Muscle of arm (tissue), 14 donors: ENCODE results near the gene GNG8. TPM values are rescaled to one million over a fixed set of nuclear protein-coding genes. Genes with fewer than 3 reads are reported as not detected.

Experiments
- DNase-seq: peaks from one replicate; pipeline ENCODE4 v3.0.0-alpha.2; 2013
- long read RNA-seq, 11 donors: transcript quantifications; one replicate each; lab custom pipeline, GENCODE V29; 2026
- polyA plus RNA-seq, 12 donors: library from polyadenylated mRNA; unstranded; fragments of 120-200 nt; gene quantifications; one replicate each; pipeline ENCODE4 v1.2.1, GENCODE V29; 2013; ENCODE audit not compliant: insufficient read length in 12 of 12

GNG8 gene
- polyA plus RNA-seq, result 1 to 10 TPM in 5 of 12 donors, not detected in 7; 1.1 to 2.1 (median 1.6) TPM
- long read RNA-seq, donor 1, partial matches to known transcripts, result 0 of 3 reads
- long read RNA-seq, donor 1, other reads (novel, unspliced or antisense), result 0 of 3 reads
- long read RNA-seq, donor 2, result 0 reads
- long read RNA-seq, donor 3, result 0 reads
- long read RNA-seq, donor 4, result 0 reads
- long read RNA-seq, donor 5, partial matches to known transcripts, result 0 of 2 reads
- long read RNA-seq, donor 5, other reads (novel, unspliced or antisense), result 0 of 2 reads
- long read RNA-seq, donor 6, result 0 reads
- long read RNA-seq, donor 7, result 0 reads
- long read RNA-seq, donor 8, result 0 reads
- long read RNA-seq, donor 9, result 0 reads
- long read RNA-seq, donor 10, result 0 reads
- long read RNA-seq, donor 11, result 0 reads

DNA sequence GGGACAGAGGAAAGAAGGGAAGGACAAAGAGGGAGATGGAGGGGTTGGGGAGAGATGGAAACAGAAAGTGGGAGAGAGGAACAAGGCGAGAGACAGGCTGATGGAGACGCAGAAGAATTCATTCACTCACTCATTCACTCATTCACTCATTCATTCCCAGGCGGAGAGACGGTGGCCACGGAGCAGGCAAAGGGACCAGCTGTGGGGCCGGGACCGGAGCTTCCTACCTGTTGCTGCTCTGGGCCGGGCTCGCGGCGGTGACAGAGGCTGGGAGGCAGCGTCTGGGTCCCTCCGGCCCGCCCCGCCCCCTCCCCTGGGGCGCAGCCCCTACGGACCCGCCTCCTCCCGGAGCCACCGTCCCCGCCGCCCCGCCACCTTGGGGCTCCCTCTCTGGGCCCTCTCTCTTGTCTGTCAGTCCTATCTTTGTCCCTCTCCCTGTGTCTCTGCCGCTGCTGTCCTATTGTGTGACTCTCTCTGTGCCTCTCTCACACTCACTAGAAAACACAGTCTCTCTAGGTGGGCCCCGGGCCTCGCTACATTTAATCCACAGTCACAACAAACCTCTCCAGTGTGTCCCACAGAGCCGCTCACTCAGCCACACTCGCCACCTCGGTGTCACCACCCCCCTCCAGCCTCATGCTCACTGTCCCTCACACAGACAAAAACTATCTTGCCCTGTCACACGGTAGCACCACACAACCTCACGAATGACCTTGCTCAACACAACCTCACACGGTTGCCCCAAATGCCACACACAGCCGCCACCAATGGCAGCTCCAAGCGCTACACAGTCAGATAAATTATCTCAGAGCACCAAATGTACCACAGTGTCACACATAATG lies at the start of gene GNG8:
Gene GNG8, minus strand, starts transcription at position 283 of the 842 bp plus-strand sequence. CDS start 1,520 bp downstream, outside the sequence.
- DNase-seq, result no peak

DNA sequence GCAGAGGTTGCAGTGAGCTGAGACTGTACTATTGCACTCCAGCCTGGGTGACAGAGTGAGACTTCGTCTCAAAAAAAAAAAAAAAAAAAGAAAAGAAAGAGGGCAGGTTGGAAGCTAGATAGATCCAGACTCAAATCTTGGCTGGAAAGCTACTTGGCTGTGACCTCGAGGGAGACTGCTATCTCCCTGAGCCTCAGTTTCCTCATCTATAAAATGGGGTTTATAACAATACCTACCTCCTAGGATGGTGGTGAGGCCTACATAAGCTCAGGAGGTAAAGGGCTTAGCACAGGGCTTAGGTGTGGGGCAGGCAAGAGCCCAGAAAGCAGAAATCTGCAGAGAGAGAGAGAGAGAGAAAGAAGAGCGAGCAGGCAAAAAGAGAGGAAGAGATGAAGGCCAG lies 49.2 kb upstream of the GNG8 start:
- DNase-seq, result no peak

DNA sequence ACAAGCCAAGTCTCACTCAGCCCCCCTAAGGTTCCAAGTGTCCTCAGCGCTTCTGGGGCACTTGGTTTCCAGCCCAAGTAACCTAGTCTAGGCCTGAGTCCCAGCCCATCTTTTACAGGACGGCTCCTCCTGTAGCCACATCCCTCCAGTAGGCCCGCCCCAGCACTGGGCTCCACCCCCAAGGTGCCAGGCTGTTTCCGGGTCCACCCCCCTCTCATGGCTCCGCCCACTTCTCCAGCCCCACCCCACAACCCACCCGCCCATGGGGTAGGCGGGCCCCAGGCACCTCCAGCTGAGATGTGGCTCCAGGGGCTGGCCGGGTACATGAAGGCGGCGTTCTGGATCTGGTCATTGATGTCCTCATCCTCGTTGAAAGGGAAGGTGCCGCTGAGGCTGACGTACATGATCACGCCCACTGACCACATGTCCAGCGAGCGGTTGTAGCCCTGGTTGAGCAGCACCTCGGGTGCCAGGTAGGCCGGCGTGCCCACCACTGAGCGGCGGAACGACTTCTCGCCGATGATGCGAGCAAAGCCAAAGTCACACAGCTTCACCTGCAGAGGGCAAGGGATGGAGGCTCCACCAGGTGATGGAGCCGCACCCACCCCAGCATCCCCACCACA lies 42.2 kb upstream of the GNG8 start:
- DNase-seq, result no peak

DNA sequence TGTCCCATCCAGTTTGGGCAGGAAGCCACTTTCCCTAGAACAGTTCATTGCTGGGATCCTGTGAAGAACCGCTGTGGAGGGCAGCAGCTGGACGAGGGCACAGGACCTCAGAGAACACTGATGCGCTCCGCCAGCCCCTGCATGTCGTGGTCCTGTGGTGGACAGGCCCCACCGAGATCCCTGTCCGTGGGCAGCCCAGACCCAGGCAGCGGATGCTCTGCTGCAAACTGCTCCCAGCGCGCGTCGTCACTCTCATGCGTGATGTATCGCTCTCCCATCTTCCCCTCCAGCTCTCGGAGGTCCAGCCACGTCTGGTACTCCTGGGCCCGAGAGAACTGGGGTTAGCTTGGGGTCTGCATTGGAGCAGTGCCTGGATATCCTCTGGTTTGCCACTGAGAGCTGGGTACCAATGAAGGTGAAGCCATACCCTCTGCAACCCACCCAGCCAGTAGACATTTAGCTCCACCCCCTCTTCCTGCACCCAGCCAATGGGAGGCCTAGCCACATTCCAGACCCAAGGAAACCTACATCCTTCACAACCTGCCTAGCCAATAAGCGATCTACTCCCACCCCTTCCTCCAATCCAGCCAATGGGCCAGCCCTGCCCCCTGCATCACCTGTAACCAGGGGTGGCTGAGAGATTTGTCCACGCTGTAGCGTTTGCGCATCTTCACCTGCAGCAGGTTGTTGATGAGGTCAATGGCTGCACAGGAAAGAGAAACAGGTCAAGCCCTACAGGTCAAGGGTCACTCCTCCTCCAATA lies 38.6 kb upstream of the GNG8 start:
- DNase-seq, result no peak

DNA sequence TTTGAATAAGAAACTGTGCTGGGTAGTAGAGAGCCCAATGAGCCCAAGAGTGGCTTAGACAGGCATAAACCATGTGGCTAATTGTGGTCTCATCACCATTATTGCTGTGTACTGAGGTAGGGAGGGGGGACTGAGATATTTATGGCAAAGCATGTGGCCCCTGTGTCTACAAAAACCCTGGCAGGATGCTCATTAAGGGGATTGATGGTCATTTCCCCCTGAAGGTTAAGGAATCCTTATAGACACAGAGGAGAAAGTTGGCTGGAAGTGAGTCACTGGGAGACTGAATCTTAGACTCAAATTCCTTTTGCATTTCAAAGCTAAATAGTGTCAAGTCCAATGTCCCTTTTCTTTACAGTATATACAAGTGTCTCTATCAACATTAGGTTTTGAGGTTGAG lies 34.8 kb upstream of the GNG8 start:
- DNase-seq, result no peak

DNA sequence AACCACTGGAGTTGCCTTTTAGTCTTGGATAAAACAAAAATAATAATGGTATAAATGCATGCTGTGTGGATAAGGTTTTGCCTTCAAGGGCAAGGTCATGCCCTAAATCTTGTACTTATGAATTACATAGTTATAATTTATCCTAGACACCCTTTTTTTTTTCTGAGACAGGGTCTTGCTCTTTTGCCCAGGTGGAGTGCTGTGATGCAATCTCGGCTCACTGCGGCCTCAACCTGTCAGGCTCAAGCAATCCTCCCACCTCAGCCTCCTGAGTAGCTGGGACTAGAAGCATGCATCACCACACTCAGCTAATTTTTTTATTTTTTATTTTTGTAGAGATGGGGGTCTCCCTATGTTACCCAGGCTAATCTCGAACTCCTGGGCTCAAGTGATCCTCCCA lies 32.7 kb upstream of the GNG8 start:
- no peak for DNase-seq

DNA sequence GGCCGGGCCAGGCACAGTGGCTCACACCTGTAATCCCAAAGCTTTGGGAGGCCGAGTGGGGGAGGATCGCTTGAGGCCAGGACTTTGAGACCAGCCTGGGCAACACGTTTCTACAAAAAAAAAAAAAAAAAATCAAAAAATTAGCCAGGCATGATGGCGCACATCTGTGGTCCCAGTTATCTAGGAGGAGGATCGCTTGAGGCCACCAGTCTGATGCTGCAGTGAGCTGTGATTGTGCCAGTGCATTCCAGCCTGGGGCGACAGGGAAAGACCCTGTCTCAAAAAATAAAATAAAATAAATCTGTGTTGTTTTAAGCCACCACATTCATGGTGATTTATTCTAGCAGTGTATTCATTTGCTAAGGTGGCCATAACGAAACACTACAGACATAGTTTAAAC lies 29.1 kb upstream of the GNG8 start:
- no peak for DNase-seq

DNA sequence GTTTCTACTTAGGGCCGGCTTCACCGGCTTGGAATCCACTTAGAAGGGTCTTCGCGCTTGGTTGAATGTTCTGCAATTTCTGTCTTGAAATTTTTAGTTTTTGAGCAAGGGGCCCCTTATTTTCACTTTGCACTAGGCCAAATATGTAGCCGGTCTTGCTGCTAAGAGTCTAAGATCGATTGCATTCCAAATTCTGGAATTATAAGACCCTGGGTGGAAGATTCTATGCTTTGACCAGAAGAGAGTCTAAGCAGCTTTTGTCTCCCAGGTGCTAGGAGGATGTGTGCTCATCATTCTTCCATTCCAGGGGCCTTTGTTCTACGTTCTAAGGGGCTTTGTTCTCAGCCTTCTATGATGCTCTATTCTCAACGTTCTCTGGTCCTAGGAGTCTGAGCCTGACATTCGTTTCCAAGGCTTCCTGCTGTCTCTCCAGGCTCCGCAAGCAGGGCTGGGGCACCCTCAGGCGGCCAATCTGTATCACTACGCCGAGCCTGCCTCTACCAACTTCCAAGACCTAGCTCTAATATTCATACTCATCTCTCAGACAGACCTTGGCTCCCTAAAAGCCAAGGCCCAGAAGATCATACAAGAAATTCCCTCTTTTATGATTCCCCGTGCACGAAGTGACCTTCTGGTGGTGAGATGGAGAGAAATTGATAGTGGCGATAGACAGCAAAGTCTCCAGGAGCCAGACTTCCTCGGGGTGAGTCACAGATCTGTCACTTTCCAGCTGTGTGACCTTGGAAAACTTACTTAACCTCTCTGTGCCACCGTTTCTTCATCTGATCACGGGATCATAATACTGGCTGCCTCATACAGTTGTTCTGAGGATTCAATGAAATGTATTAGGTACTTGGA lies 26.0 kb upstream of the GNG8 start:
- DNase-seq, result peak; percentile 87

DNA sequence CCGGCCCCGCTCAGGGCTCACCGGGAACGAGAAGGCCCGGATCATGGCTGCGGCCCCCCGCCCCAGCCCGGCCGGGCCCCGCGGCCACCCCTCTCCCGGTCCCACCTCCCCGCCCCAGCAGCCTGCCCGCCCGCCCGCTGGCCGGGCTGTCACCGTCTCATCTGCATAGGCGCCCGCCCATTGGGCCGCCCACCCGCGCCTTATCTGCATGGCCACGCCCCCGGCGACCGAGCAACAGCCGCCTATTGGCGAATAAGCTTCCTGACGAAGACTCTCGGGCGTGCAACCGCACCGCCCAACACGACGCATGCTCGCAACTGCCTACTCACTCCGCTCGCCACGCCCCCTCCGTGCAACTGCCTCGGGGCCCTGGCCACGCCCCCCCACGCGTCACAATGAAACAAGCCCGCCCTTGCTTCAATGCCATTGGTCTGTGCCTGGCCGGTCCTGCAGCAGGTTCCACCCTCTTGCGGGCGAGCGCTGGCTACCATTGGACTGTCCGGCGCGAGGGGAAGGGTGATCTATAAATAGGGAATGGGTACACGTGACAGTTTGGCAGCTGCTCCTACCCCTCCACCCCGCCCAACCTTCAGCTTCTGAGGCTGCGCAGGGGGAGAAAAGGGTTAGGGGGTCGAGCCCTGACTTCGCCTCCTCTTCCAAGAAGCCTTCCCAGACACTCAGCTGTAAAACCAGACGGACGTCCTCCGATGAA lies 25.2 kb upstream of the GNG8 start, which contains the start of gene DACT3:
Gene DACT3, minus strand, starts transcription at position 163 of the 712 bp plus-strand sequence. Its CDS starts 118 bp downstream, at position 45.
- DNase-seq, result peak; percentile 100

DNA sequence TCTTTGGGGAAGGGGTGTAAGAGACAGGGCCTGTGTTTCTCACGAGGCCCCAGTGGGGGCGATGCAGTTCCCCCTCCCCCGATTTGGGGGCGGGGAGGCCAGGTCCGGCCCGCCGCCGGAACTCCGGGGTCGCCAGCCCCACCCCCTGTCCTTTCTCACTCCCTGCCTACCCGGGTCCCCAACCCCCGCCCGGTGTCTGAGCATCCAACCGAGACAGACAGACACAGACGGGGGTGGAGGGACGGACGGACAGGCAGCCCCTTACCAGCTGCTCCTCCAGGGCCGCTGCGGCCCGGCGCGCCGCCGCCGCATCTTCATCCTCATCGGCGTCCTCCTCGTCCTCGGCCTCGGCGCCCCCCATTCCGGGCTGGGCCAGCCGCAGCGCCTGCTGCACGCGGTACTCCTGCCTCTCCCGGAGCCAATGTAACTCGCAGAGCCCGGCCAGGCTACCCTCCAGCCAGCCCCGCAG lies 24.6 kb upstream of the GNG8 start:
- peak; percentile 35 for DNase-seq

DNA sequence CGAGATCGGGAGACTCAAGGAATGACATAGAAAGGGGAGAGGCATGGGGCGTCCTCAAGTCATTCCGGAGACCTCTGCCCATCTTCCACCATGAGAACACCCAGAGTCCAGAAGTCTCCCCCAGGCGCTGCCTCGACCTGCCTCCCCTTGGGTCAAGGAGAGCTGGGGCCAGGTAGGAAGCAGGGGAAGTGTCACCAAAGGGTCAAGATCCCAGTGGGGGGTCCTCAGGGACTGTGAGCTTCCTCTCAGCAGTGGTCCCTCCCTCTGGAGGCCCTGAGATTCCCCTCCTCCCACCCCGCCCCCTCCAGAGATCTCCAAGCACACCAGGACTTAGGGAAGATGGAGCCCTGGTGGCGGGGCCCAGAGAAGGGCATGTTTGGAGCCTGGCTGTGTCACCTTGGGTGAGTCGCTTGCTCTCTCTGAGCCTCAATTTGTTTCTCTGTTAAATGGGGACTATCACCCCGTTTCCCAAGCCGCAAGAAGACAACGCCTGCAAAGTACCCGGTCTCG lies 24.1 kb upstream of the GNG8 start:
- DNase-seq, result peak; percentile 44

DNA sequence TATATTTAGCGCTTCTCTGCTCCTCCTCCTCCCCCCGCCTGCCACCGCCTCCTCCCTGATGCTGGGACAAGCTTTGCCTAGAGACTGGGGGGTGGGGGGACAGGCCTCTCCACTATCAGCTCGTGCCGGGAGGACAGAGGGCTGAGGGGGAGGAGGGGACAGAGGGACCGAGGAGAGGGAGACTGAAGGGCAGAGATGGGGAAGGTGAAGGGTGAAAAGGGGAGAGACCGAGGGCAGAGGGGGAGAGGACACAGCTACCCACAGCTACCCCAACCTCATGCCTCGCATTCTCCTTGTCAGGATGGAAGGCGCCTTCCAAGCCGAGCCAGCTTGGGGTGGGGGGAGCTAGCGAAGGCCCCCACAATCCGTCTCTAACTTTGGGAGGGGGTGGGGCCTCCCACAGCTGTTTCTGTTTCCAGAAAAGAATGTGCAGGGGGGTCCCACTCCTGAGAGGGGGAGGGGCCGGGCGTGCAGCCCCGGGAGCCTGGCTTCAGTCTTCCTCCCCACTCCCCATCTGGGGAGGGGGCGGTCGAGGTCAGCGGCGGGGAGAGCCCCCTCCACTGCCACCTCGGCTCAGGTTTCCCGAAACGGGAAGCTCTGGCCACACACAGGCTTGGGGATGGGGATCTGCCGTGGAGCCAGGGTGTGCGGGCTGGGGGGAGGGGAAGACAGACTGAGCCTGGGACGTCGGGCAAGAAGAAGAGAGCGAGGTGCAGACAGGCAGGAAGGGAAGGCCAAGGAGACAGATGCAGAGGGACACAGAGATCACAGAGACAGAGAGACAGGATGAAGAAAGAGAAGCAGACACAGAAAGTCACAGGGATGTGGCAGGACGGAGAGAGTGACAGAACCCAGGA lies 23.4 kb upstream of the GNG8 start:
- peak; percentile 49 for DNase-seq

DNA sequence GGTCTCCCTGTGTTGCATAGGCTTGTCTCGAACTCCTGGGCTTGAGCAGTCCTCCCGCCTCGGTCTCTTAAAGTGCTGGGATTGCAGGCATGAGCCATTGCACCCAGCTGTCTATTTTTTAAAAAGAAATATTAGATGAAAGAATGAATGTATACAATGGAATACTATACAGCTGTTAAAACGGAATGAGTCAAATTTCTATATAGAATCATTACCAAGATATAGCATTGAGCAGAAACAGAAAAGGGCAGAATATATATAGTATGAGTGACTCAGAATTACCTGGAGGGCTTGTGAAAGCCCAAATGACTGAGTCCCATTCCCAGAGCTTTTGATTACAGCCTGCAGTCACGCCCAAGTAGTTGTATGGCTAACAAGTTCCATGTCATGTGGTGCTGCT lies 20.5 kb upstream of the GNG8 start:
- DNase-seq, result no peak

DNA sequence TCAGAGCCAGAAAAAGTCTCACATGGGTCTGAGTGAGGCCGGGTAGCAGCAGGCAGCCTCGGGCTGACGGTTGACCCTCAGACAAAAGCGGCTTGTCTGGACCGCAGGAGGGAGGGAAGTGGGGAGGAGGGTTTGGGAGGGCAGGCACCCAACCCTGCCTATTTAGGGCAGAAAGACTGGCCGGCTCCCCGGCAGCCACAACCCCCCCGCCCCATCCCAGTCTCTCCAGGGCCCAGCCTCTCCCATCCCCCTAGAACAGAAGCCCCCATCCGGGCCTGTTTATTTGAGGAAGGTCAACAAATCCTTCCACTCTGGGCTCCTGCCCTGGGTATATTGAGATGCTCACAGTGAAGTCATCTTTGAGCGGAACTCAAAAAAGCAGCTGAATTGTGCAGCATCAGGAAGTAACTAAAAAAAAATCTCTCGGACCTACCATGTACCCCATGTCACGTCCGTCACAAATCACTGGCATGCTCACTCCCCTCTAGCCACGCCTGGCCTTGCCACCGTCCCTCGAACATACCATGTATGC lies 18.7 kb upstream of the GNG8 start:
- no peak for DNase-seq

DNA sequence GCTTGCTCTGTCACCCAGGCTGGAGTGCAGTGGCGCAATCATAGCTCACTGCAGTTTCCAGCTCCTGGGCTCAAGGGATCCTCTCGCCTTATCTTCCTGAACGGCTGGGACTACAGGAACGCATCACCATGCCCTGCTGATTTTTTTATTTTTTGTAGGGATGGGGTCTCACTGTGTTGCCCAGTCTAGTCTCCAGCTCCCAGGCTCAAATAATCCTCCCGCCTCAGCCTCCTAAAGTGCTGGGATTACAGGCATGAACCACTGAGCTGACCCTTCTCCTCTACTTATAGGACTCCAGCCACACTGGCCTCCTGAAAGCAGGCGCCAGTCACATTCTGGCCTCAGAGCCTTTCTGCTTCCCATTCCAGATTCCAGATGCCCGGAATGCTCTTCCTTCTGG lies 14.4 kb upstream of the GNG8 start:
- no peak for DNase-seq

DNA sequence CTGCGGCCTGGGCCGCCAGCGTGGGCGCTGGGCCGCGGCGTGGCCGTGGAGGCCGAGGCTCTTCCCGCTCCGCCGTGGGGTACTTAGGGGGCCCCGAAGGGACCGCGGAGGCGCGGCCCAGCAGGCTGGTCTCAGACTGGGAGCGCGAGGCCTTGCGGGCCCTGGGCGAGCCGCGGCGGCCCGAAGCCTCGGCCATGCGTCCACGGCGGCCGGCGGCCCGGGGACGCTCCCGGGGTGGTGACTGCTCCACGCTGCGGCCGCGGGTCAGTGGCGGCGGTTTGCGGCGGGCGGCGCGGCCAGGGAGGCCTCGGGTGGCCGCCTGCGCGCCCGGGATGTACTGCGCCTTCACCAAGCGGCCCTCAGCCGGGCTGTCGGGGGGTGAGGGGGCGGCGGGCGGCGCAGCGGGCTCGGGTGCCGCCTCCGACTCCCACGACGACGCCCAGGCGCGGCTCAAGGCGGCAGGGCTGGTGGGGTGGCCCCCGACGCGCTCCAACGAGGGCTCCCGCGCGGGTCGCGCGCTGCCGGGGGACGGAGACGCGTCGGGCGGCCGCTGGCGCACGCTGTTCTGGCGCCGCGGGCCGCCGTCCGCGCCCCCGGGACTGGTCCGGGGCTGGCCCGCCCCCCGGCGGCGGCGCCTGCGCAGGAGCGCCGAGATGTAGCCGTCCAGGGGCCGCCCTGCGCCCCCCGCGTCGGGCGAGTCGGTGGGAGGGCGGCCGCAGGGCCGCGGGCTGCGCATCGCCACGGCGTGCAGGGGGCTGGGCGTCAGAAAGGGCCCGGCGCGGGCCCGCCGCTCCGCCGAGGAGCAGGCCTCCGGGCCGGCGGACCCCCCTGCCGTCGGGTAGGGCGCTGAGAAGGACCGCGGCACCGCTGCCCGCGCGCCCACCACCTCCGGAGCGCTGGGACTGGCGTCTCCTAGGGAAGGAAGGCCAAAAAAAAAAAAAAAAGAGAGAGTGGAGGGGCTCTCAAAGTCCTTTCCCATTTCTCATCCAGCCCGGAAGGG lies 13.3 kb upstream of the GNG8 start:
- no peak for DNase-seq
